SK-N-SH (cell line): ENCODE measurements around the gene CIAO2B. TPM values are rescaled to one million over a fixed set of nuclear protein-coding genes. Genes with fewer than 3 reads are reported as not detected.
"Not testable (repeated sequence)": the region's sequence is repeated elsewhere in the genome, so short reads cannot be mapped to it uniquely, and the experiment has no call there.

Experiments used
- CTCF ChIA-PET: fragments of 300-600, 350-600 bp; formaldehyde crosslinking; extraction: SDS; loops from one replicate; lab custom pipeline; 2021; lab: Yijun Ruan, JAX
- POLR2A ChIA-PET: fragments of 350-600 bp; sonication (Branson Sonifier 250); formaldehyde crosslinking; extraction: SDS; loops from one replicate; lab custom pipeline; 2020; ENCODE audit warnings: antibody characterized with exemption, inconsistent platforms; lab: Yijun Ruan, JAX
- DNase-seq: peaks from one replicate; pipeline ENCODE4 v3.0.0; 2012
- H2AFZ ChIP-seq: fragments of 200-600 bp; sonication (generic); 2 replicates; pipeline ENCODE4 v1.8.1; 2016; ENCODE audit warnings: antibody characterized with exemption, mild to moderate bottlenecking, low read depth
- H3F3A ChIP-seq: fragments of 200-600 bp; sonication (generic); replicated peaks from 2 replicates; pipeline ENCODE3; 2016; ENCODE audit warnings: antibody characterized with exemption, mild to moderate bottlenecking; ENCODE audit not compliant: insufficient read depth
- H3K27ac ChIP-seq, 2 experiments: fragments of 200-500 bp in 1 of 2; fragments of 200-600 bp in 1 of 2; sonication (Bioruptor generic) in 1 of 2; sonication (generic), shearing (Covaris generic) in 1 of 2; 2 replicates each; pipeline versions ENCODE4 v1.5.1 to v1.6.1; 2014 to 2016; ENCODE audit warnings: low read depth in 2 of 2, inconsistent platforms in 1 of 2, low read length in 1 of 2, mild to moderate bottlenecking in 1 of 2, mixed read lengths in 1 of 2
- H3K27me3 ChIP-seq: fragments of 200-600 bp; sonication (generic), shearing (Covaris generic); 2 replicates; pipeline ENCODE4 v1.6.1; 2016; ENCODE audit warnings: mixed run types; ENCODE audit not compliant: insufficient read depth
- H3K36me3 ChIP-seq, 2 experiments: fragments of 200-500 bp in 1 of 2; fragments of 200-600 bp in 1 of 2; sonication (Bioruptor generic) in 1 of 2; sonication (generic) in 1 of 2; replicated peaks in 1 of 2; 2 replicates each; pipeline versions ENCODE3 to v1.5.1; 2014 to 2016; ENCODE audit warnings: low read length in 1 of 2, mild to moderate bottlenecking in 1 of 2; ENCODE audit not compliant: insufficient read depth in 2 of 2, control insufficient read depth in 1 of 2
- H3K4me1 ChIP-seq, 2 experiments: fragments of 200-500 bp in 1 of 2; fragments of 200-600 bp in 1 of 2; sonication (Bioruptor generic) in 1 of 2; sonication (generic), shearing (Covaris generic) in 1 of 2; 2 replicates each; pipeline versions ENCODE4 v1.5.1 to v1.6.1; 2014 to 2016; ENCODE audit warnings: low read depth in 1 of 2, low read length in 1 of 2, mixed run types in 1 of 2; ENCODE audit not compliant: insufficient read depth in 2 of 2, control insufficient read depth in 1 of 2
- H3K4me2 ChIP-seq: fragments of 200-600 bp; sonication (generic), shearing (Covaris generic); 2 replicates; pipeline ENCODE4 v1.6.1; 2017; ENCODE audit warnings: mixed run types
- H3K4me3 ChIP-seq, 2 experiments: fragments of 200-500 bp in 1 of 2; fragments of 200-600 bp in 1 of 2; sonication (Bioruptor generic) in 1 of 2; sonication (generic), shearing (Covaris generic) in 1 of 2; 2 replicates each; pipeline versions ENCODE4 v1.5.1 to v1.8.1; 2014 to 2016; ENCODE audit warnings: low read depth in 2 of 2, inconsistent platforms in 1 of 2, low read length in 1 of 2, mild to moderate bottlenecking in 1 of 2, mixed read lengths in 1 of 2, moderate library complexity in 1 of 2
- H3K79me2 ChIP-seq: fragments of 200-600 bp; sonication (generic); 2 replicates; pipeline ENCODE4 v1.8.1; 2017; ENCODE audit warnings: mild to moderate bottlenecking; ENCODE audit not compliant: insufficient read depth
- H3K9ac ChIP-seq: fragments of 200-600 bp; sonication (generic); 2 replicates; pipeline ENCODE4 v1.6.1; 2017; ENCODE audit warnings: mixed run types
- H3K9me2 ChIP-seq: fragments of 200-600 bp; sonication (generic); 2 replicates; pipeline ENCODE4 v1.6.1; 2017; ENCODE audit warnings: mixed run types
- H3K9me3 ChIP-seq: fragments of 200-600 bp; sonication (generic); 2 replicates; pipeline ENCODE4 v1.6.1; 2017; ENCODE audit warnings: mixed run types, mild to moderate bottlenecking, moderate library complexity
- H4K20me1 ChIP-seq: fragments of 200-600 bp; sonication (generic); 2 replicates; pipeline ENCODE4 v1.6.1; 2017; ENCODE audit warnings: mild to moderate bottlenecking, mixed run types; ENCODE audit not compliant: insufficient read depth
- EP300 ChIP-seq, 2 experiments: IDR thresholded peaks; 2 replicates each; pipeline versions ENCODE4 v1.4.0 to v1.6.1; 2012; ENCODE audit warnings: borderline replicate concordance in 1 of 2, low read depth in 1 of 2, low read length in 1 of 2
- IRF3 ChIP-seq: fragments of 150-350 bp; IDR thresholded peaks from 2 replicates; pipeline ENCODE4 v1.6.1; 2016; ENCODE audit warnings: mild to moderate bottlenecking, low read depth, low read length
- PBX3 ChIP-seq: IDR thresholded peaks from 2 replicates; pipeline ENCODE4; 2012
- RCOR1 ChIP-seq: fragments of 150-350 bp; IDR thresholded peaks from 2 replicates; pipeline ENCODE4 v1.6.1; 2017; ENCODE audit warnings: antibody characterized with exemption, low read length
- RXRA ChIP-seq: IDR thresholded peaks from 2 replicates; pipeline ENCODE4 v1.4.0; 2012; ENCODE audit warnings: low read depth, mild to moderate bottlenecking, borderline replicate concordance
- SIN3A ChIP-seq: IDR thresholded peaks from 2 replicates; pipeline ENCODE4 v1.6.1; 2012; ENCODE audit warnings: low read depth, mild to moderate bottlenecking, low read length, moderate library complexity, borderline replicate concordance
- TAF1 ChIP-seq: IDR thresholded peaks from 2 replicates; pipeline ENCODE4 v1.6.1; 2012; ENCODE audit warnings: low read depth, mild to moderate bottlenecking, low read length, moderate library complexity, borderline replicate concordance
- YY1 ChIP-seq: IDR thresholded peaks from 2 replicates; pipeline ENCODE4 v1.4.0; 2012; ENCODE audit warnings: low read depth, mild to moderate bottlenecking
- WGBS: methylation state at CpG from one replicate; pipeline ENCODE4 v1.1.6; 2017; ENCODE audit warnings: low lambda C conversion rate; 5-methylcytosine and 5-hydroxymethylcytosine counted together
- polyA plus RNA-seq, 3 experiments: library from polyadenylated mRNA; depleted of rRNA; stranded (reverse); fragments of >200 nt; gene quantifications; 2 replicates each; pipeline ENCODE4 v1.2.3, GENCODE V29; 2012

CIAO2B gene
- polyA plus RNA-seq, 1 of the 3 experiments (the other 2 are of a cell fraction), result 665 TPM

- Histone ChIP-seq H3K4me1 (peaks cover 7 to 24% of the 10 kb centered on the region in 2 experiments; a peak in 2 of 4 replicates), H3K4me3 (peak within 1 kb of the TSS; percentile 85 to 88), H3K9ac (peak within 1 kb of the TSS; percentile 97), H2AFZ (peak within 1 kb of the TSS; percentile 68), H3K27ac (peak within 1 kb of the TSS; percentile 82 to 85), H3K36me3 (peaks cover 18 to 28% of the 10 kb centered on the region in 2 experiments), H3K9me3 (no peaks in the 10 kb centered on the region), H3F3A (peaks cover 10% of the 10 kb centered on the region), H3K79me2 (peaks cover 65% of the 10 kb centered on the region), H3K27me3 (no peaks in the 10 kb centered on the region), H4K20me1 (peaks cover 24% of the 10 kb centered on the region), H3K4me2 (peak within 1 kb of the TSS; percentile 96), H3K9me2 (no peaks in the 10 kb centered on the region)
- DNase-seq, result peak; percentile 71
- WGBS, result 41% methylated on average over 24 of the region's 44 CpGs
- TF ChIP-seq SIN3A (peak; percentile 27; the same call in 1 of the 2 replicates), PBX3 (no peak), YY1 (no peak), RXRA (no peak)
- CTCF ChIA-PET, result interaction anchor here (0.9 to 1.6 kb wide), 4 partner anchors 12 to 40 kb away, joined by 3 to 5 read pairs (median 4); no protein-coding TSS in a partner anchor
- POLR2A ChIA-PET, result no interaction called here
Observed at GRCh38 chr16:66935314-66936011, 1.3 kb upstream of the CIAO2B start, which contains the start of gene CES2. Gene CES2 (plus strand): TSS chr16:66935516. CDS start chr16:66935636, 120 bp downstream.

- H3K4me1 ChIP-seq, result peaks cover 7 to 24% of the 10 kb centered on the region in 2 experiments; a peak in 2 of 4 replicates
- DNase-seq, H3K27me3 ChIP-seq, H3K9me2 ChIP-seq, H3K9me3 ChIP-seq: not testable (repeated sequence)
- H3K27ac ChIP-seq, result peak overlapping the region; percentile 82 to 85
- H3K4me2 ChIP-seq, result peak overlapping the region; percentile 96
- H2AFZ ChIP-seq, result peak overlapping the region; percentile 68
- peaks cover 65% of the 10 kb centered on the region for H3K79me2 ChIP-seq
- H3K9ac ChIP-seq, result peak overlapping the region; percentile 97
- H4K20me1 ChIP-seq, result peaks cover 24% of the 10 kb centered on the region
- ChIA-PET POLR2A (interaction anchor here (0.6 to 0.7 kb wide), 2 partner anchors 8 to 138 kb away, joined by 3 to 4 read pairs; no protein-coding TSS in a partner anchor), CTCF (interaction anchor here (1.3 to 4.2 kb wide), 3 partner anchors 19 to 220 kb away, joined by 5 to 35 read pairs (median 6); no protein-coding TSS in a partner anchor)
- H3F3A ChIP-seq, result peaks cover 10% of the 10 kb centered on the region
- peak overlapping the region; percentile 85 to 88 for H3K4me3 ChIP-seq
- WGBS, result under 1% methylated on average over 19 of the region's 24 CpGs
- H3K36me3 ChIP-seq, result peaks cover 18 to 23% of the 10 kb centered on the region in 2 experiments
Observed at GRCh38 chr16:66934839-66935313, 674 bp upstream of the CIAO2B start.

GRCh38 chr16:66933776-66934137 lies 445 bp downstream of the CIAO2B start:
- peak overlapping the region; percentile 67 to 85; a peak in 3 of 4 replicates for H3K27ac ChIP-seq
- no peaks in the 10 kb centered on the region for H3K27me3 ChIP-seq
- ChIA-PET CTCF (interaction anchor here (1.0 to 4.2 kb wide), 6 partner anchors 9 to 222 kb away, joined by 3 to 35 read pairs (median 6); partner anchors contain the start of gene NAE1), POLR2A (no interaction called here)
- 0% methylated on average over 10 of the region's 12 CpGs for WGBS
- no peak for TF ChIP-seq TAF1
- no peak for TF ChIP-seq SIN3A
- TF ChIP-seq EP300 (IDR thresholded peaks at IDR 0.05; ENCODE audit: borderline replicate concordance in 1 of 2, low read depth in 1 of 2, low read length in 1 of 2), result no peak
- TF ChIP-seq IRF3, result no peak
- no peak for TF ChIP-seq RCOR1
- peaks cover 24% of the 10 kb centered on the region for H4K20me1 ChIP-seq
- peaks cover 7 to 15% of the 10 kb centered on the region in 2 experiments for H3K36me3 ChIP-seq
- peaks cover 15% of the 10 kb centered on the region for H3F3A ChIP-seq
- no peaks in the 10 kb centered on the region for H3K9me3 ChIP-seq
- peak overlapping the region; percentile 68; the same call in 1 of the 2 replicates for H2AFZ ChIP-seq
- H3K9me2 ChIP-seq, result no peaks in the 10 kb centered on the region
- DNase-seq, result no peak
- peaks cover 65% of the 10 kb centered on the region for H3K79me2 ChIP-seq
- peak overlapping the region; percentile 85 to 88 for H3K4me3 ChIP-seq
- peak overlapping the region; percentile 96 for H3K4me2 ChIP-seq
- peak overlapping the region; percentile 97 for H3K9ac ChIP-seq
- peaks cover 7 to 24% of the 10 kb centered on the region in 2 experiments; a peak in 2 of 4 replicates for H3K4me1 ChIP-seq
